Muscle of back (tissue), 11 donors: ENCODE data around the gene OBP2A. TPM values are rescaled to one million over a fixed set of nuclear protein-coding genes. Genes with fewer than 3 reads are reported as not detected.

Experiments
- DNase-seq, 3 donors: peaks; one replicate each; pipeline versions ENCODE4 v3.0.0 to v3.0.0-alpha.2; 2013
- polyA plus RNA-seq, 10 donors: library from polyadenylated mRNA; unstranded; fragments of 120-200 nt; gene quantifications; one replicate each; pipeline ENCODE4 v1.2.1, GENCODE V29; 2013; ENCODE audit not compliant: insufficient read length in 10 of 10

OBP2A gene
- polyA plus RNA-seq, 10 donors: not detected

GRCh38 chr9:135596211-135596610 is 50.3 kb downstream of the OBP2A start:
- no peak for DNase-seq

Other genes starting within 250 kb of the OBP2A start
- 10 to 100 TPM in 5 of 10 donors, 1 to 10 TPM in 5; 8.8 to 14.1 (median 9.9) TPM for gene PPP1R26, start 66.3 kb upstream of the OBP2A start, polyA plus RNA-seq
- gene MRPS2, start 45.4 kb upstream of the OBP2A start, polyA plus RNA-seq: 10 to 100 TPM; 25.2 to 36.8 (median 30.2) TPM
- gene LCN1, start 24.7 kb upstream of the OBP2A start, polyA plus RNA-seq: not detected
- under 1 TPM in 5 of 10 donors, not detected in 5; 0.32 to 0.99 (median 0.63) TPM for gene PAEP, start 15.6 kb downstream of the OBP2A start, polyA plus RNA-seq
- not detected for gene GLT6D1, start 93.4 kb downstream of the OBP2A start, polyA plus RNA-seq
- not detected for gene LCN9, start 117.2 kb downstream of the OBP2A start, polyA plus RNA-seq
- gene SOHLH1, start 153.4 kb downstream of the OBP2A start, polyA plus RNA-seq: under 1 TPM in 7 of 10 donors, not detected in 3; 0.11 to 0.29 (median 0.21) TPM
- gene KCNT1, start 156.1 kb downstream of the OBP2A start, polyA plus RNA-seq: 10 to 100 TPM in 3 of 10 donors, 1 to 10 TPM in 7; 2.8 to 13.6 (median 7.2) TPM